Kidney epithelial cell (primary cell): ENCODE measurements around the gene PGBD5. TPM values are rescaled to one million over a fixed set of nuclear protein-coding genes. Genes with fewer than 3 reads are reported as not detected.

Experiments used
- DNase-seq: peaks from one replicate; pipeline ENCODE4 v3.0.0-alpha.2; 2010; ENCODE audit warnings: low read depth
- H3K27me3 ChIP-seq: 2 replicates; pipeline ENCODE4 v1.6.0; 2011; ENCODE audit warnings: low read length; ENCODE audit not compliant: control insufficient read depth, insufficient read depth
- H3K36me3 ChIP-seq: 2 replicates; pipeline ENCODE4 v1.5.1; 2011; ENCODE audit warnings: low read length; ENCODE audit not compliant: control insufficient read depth, insufficient read depth
- H3K4me3 ChIP-seq: 2 replicates; pipeline ENCODE4 v1.5.1; 2011; ENCODE audit warnings: low read depth, mild to moderate bottlenecking, control low read depth, low read length
- CTCF ChIP-seq: IDR thresholded peaks from 2 replicates; pipeline ENCODE4 v1.5.1; 2011; ENCODE audit warnings: mild to moderate bottlenecking, moderate library complexity, low read length, control low read depth, inconsistent platforms; ENCODE audit not compliant: insufficient read depth, poor library complexity, severe bottlenecking
- total RNA-seq: library from RNA; depleted of rRNA; stranded (reverse); fragments of >200 nt; gene quantifications from 2 replicates; pipeline ENCODE4 v1.2.3, GENCODE V29; 2015

PGBD5 gene
- total RNA-seq, 1 donor from 2014 or later = 54.0 TPM

- no peaks in the 10 kb centered on the region for H3K27me3 ChIP-seq
- H3K36me3 ChIP-seq = no peaks in the 10 kb centered on the region
- no peak for TF ChIP-seq CTCF
- DNase-seq = peak; percentile 47
- no peak overlapping the region for H3K4me3 ChIP-seq
Measured at GRCh38 chr1:230382001-230382491, 44.1 kb downstream of the PGBD5 start.

- no peak for DNase-seq
- H3K36me3 ChIP-seq = no peaks in the 10 kb centered on the region
- H3K4me3 ChIP-seq = no peak overlapping the region
- TF ChIP-seq CTCF = no peak
- H3K27me3 ChIP-seq = no peaks in the 10 kb centered on the region
Measured at GRCh38 chr1:230381585-230381984, 44.5 kb downstream of the PGBD5 start.

GRCh38 chr1:230381049-230381467, 45.1 kb downstream of the PGBD5 start:
- H3K27me3 ChIP-seq = no peaks in the 10 kb centered on the region
- no peak for TF ChIP-seq CTCF

GRCh38 chr1:230379928-230380327, 46.2 kb downstream of the PGBD5 start:
- Histone ChIP-seq H3K36me3 (no peaks in the 10 kb centered on the region), H3K4me3 (no peak overlapping the region), H3K27me3 (no peaks in the 10 kb centered on the region)
- DNase-seq = no peak
- no peak for TF ChIP-seq CTCF

More at GRCh38 chr1:230381049-230381467, 45.1 kb downstream of the PGBD5 start:
- H3K4me3 ChIP-seq = no peak overlapping the region
- H3K36me3 ChIP-seq = no peaks in the 10 kb centered on the region
- DNase-seq = no peak

- no peak for DNase-seq
- no peaks in the 10 kb centered on the region for H3K27me3 ChIP-seq
- TF ChIP-seq CTCF = no peak
- no peak overlapping the region for H3K4me3 ChIP-seq
- no peaks in the 10 kb centered on the region for H3K36me3 ChIP-seq
Measured at GRCh38 chr1:230379462-230379861, 46.7 kb downstream of the PGBD5 start.

- H3K27me3 ChIP-seq = no peaks in the 10 kb centered on the region
- DNase-seq = no peak
- TF ChIP-seq CTCF = no peak
Measured at GRCh38 chr1:230377851-230378250, 48.3 kb downstream of the PGBD5 start.

More at GRCh38 chr1:230377851-230378250, 48.3 kb downstream of the PGBD5 start:
- Histone ChIP-seq H3K4me3 (no peak overlapping the region), H3K36me3 (no peaks in the 10 kb centered on the region)
